ENCODE data around the gene RNASE7. TPM values are rescaled to one million over a fixed set of nuclear protein-coding genes. Genes with fewer than 3 reads are reported as not detected.
"Not testable (repeated sequence)": the region's sequence is repeated elsewhere in the genome, so short reads cannot be mapped to it uniquely, and the experiment has no call there.

RNASE7 gene
- total RNA-seq, 1 donor from 2014 or later, result not detected

DNA sequence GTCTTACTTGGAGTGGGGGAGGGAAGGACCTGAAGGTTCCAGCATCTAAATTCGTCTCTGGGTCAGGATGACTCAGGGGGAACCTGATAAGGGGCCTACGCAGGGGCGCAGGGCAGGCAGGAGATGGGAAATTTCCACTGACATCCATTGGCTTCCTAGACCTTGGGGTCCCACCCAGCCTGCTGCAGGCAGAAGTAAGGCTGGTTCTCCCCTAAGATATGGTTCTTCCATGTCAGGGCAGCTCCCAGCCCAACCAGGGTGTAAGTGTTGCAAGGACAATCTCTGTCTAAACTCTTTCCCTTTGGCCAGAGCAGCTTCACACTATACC is 15.2 kb upstream of the RNASE7 start:
- intact Hi-C loops (cut with micrococcal nuclease), result loop anchor here (5.0 kb wide), 1 partner anchor 40 kb away; no protein-coding TSS in a partner anchor
- H3K4me3 Mint-ChIP-seq, result no peak overlapping the region
- H3K27me3 Mint-ChIP-seq, result peaks cover 44% of the 10 kb centered on the region
- H3K4me1 Mint-ChIP-seq, result peaks cover 15% of the 10 kb centered on the region
- DNase-seq, result no peak
- no peak overlapping the region for H3K27ac Mint-ChIP-seq
- no peaks in the 10 kb centered on the region for H3K36me3 Mint-ChIP-seq (ENCODE audit: low read depth)
- no peaks in the 10 kb centered on the region for H3K9me3 Mint-ChIP-seq

DNA sequence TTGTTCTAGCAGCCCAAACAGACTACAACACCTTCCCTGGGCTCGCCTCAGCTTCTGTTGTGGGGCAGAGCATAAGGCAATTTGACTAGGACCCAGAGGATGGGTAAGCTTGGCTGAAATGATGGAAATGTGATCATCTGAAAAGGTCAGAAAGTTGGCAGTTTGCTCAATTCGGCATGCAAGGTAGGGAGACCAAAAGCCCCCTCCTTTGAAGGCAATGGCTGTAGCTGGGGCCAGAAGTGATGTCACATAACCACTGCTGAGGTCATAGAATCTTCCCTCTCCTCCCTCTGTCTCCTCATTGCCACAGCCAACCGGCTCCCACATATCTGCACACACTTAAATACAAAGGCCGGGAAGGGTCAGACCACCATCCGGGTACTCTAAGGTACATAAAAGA is 12.2 kb upstream of the RNASE7 start, which contains the start of gene TPPP2:
TPPP2 (plus strand) TSS at position 301 of the 400 bp plus-strand sequence. CDS start 365 bp downstream, outside the sequence.
- Mint-ChIP-seq H3K27me3 (peaks cover 23% of the 10 kb centered on the region), H3K27ac (no peak within 1 kb of the TSS), H3K9me3 (no peaks in the 10 kb centered on the region), H3K4me3 (no peak within 1 kb of the TSS), H3K36me3 (ENCODE audit: low read depth) (no peaks in the 10 kb centered on the region), H3K4me1 (peaks cover 3% of the 10 kb centered on the region)
- intact Hi-C loops (cut with micrococcal nuclease), result loop anchor here (5.0 kb wide), 1 partner anchor 37 kb away; no protein-coding TSS in a partner anchor
- DNase-seq, result no peak

DNA sequence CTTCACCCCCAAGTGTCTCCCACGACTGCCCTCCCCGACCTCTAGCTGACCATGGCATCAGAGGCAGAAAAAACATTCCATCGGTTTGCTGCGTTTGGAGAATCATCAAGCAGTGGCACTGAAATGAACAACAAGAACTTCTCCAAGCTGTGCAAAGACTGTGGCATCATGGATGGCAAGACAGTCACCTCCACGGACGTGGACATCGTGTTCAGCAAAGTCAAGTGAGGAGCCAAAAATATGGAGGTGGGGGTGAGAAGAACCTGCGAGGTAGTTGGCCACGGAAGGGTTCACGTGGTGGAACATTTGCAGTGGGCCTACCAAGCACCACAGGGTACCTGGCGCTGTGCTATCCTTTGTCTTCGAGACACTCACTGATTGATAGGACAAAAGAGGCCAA is 11.6 kb upstream of the RNASE7 start:
- peaks cover 22% of the 10 kb centered on the region for H3K27me3 Mint-ChIP-seq
- no peaks in the 10 kb centered on the region for H3K4me1 Mint-ChIP-seq
- intact Hi-C loops (cut with micrococcal nuclease), result no loop called here
- H3K27ac Mint-ChIP-seq, result no peak overlapping the region
- no peak overlapping the region for H3K4me3 Mint-ChIP-seq
- no peak for DNase-seq
- H3K9me3 Mint-ChIP-seq, result no peaks in the 10 kb centered on the region
- no peaks in the 10 kb centered on the region for H3K36me3 Mint-ChIP-seq (ENCODE audit: low read depth)

DNA sequence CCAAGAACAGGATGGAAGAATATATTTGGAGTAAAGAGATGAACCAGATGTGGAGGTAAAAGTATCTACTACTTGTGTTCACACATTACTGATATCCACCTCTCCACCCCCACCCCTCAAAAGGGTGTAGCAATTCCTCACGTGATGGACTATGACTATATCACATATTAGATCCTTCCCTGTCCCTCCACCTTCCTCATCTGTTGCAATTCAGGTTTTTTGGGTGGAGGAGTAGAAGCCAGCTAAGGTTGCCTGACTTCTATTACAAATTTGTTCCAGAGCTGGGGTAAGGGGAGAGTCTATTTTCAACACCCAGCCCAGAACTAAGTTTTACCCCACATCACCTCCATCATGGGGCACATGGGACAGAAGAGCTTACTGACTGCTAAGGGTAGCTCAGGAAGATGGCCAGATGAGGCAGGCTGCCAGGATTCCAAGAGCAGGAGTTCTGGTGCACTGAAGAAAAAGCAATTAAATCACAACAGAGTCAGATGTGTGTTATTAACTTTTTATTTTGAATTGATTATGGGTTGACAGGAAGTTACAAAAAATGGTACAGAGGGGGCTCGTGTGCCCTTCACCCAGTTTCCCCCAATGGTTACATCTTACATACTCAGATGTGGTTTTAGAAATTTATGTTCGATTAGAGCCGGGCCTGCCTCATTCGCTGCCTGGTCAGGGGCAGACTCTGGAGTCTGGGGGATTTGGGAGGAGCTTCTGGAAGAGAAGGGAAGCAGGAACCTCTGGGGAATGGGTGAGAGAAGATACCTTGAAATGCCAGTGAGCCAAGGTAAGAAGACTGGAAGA is 9.6 kb upstream of the RNASE7 start:
- H3K27ac Mint-ChIP-seq, result no peak overlapping the region
- no peaks in the 10 kb centered on the region for H3K9me3 Mint-ChIP-seq

DNA sequence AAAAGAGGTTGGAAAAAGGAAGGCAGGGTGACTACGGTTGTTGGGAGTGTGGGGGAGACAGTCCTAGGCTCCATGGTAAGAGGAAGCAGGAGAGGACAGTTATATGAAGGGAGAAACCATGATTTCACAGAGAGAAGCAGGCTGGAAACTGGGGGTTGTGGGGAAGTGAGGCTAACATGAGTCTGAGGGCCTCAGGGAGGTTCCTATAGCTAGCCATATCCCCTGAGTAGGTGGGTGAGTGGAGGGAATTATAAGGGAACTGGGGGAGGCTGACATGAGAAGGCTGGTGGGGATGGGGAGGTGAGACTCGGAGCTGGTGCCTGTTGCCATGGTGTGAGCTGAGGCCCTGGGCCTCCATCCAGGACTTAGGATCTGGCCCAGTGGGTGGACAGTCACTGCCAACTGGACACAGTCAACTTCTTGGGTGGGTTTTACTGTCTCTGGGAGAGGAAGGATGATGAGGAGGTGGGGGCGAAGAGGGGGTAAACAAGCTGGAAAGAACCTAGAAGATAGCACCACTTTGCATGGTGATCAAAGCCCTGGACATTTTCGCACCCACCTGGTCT is 8.9 kb upstream of the RNASE7 start:
- H3K4me3 Mint-ChIP-seq, result no peak overlapping the region
- no peak overlapping the region for H3K27ac Mint-ChIP-seq
- H3K36me3 Mint-ChIP-seq (ENCODE audit: low read depth), result no peaks in the 10 kb centered on the region
- no peaks in the 10 kb centered on the region for H3K4me1 Mint-ChIP-seq
- peaks cover 18% of the 10 kb centered on the region for H3K27me3 Mint-ChIP-seq
- intact Hi-C loops (cut with micrococcal nuclease), result no loop called here
- no peak for DNase-seq
- no peaks in the 10 kb centered on the region for H3K9me3 Mint-ChIP-seq

More for the DNA sequence above, 9.6 kb upstream of the RNASE7 start:
- Mint-ChIP-seq H3K4me1 (no peaks in the 10 kb centered on the region), H3K27me3 (peaks cover 15% of the 10 kb centered on the region), H3K4me3 (no peak overlapping the region), H3K36me3 (ENCODE audit: low read depth) (no peaks in the 10 kb centered on the region)
- intact Hi-C loops (cut with micrococcal nuclease), result no loop called here
- DNase-seq, result no peak

DNA sequence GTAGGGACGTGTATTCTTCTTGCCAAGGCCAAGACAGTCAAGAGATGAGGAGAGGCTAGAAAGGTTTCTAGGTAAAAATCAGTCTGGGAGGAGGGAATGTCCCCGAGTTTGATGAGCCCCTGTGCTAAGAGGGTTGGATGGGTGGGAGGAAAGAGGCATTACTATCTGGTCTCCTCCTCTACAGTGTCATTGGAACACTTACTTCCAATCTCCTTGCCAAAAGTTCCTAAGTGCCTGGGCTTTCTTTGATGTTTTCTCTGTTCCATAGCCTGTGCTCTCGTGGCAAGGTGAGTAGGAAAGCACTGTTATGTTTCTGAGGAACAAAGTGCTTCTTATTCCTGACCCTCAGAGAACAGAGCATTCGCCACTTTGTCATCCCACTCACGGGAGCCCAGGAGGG is 7.5 kb upstream of the RNASE7 start, which contains the start of gene RNASE13:
RNASE13 (minus strand) TSS at position 101 of the 400 bp plus-strand sequence. CDS start 519 bp downstream, outside the sequence.
- no peaks in the 10 kb centered on the region for H3K36me3 Mint-ChIP-seq (ENCODE audit: low read depth)
- H3K4me1 Mint-ChIP-seq, result no peaks in the 10 kb centered on the region
- no peaks in the 10 kb centered on the region for H3K9me3 Mint-ChIP-seq
- no peak for DNase-seq
- peaks cover 21% of the 10 kb centered on the region for H3K27me3 Mint-ChIP-seq
- no peak within 1 kb of the TSS for H3K4me3 Mint-ChIP-seq
- no peak within 1 kb of the TSS for H3K27ac Mint-ChIP-seq
- intact Hi-C loops (cut with micrococcal nuclease), result no loop called here

DNA sequence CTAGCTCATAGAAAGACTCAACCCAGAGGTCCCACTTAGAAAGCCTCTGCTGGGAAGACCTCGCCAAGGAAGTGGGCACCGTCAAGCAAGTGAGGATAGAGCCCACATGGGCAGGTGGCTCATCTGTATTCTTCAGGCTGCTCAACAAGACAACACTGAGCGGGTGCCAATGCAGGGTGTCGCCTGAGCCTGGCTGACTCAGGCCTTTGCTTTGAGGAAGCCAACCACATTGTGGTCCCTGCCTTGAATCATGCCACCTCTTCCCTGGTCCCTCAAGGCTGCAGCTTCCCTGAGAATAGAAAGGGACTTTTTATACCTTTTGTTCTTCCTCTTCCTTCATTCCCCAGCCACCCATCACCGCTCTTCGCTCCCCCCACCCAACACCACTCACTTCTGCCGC is 5.4 kb upstream of the RNASE7 start:
- intact Hi-C loops (cut with micrococcal nuclease), result no loop called here
- Mint-ChIP-seq H3K4me3 (no peak overlapping the region), H3K9me3 (no peaks in the 10 kb centered on the region), H3K4me1 (no peaks in the 10 kb centered on the region), H3K36me3 (ENCODE audit: low read depth) (no peaks in the 10 kb centered on the region), H3K27me3 (peaks cover 17% of the 10 kb centered on the region), H3K27ac (no peak overlapping the region)
- DNase-seq, result no peak

DNA sequence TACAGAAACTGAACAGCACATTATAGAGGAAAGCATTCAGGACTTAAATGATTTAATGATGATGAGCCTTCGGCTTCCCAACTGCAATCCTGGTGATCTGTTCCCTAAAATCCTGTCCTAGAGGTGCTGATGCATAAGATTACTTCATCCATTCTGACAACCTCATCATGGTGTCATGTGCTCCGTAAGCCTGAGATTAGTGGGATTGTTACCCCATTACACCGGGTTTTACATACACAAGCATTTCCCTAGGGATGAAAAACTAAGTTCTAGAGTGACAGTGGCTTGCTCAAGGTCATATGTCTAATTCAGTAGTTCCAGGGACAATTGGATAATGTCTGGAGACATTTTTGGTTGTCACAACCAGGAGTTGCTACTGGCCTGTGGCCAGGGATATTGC is 5.0 kb upstream of the RNASE7 start:
- no peaks in the 10 kb centered on the region for H3K36me3 Mint-ChIP-seq (ENCODE audit: low read depth)
- no peaks in the 10 kb centered on the region for H3K4me1 Mint-ChIP-seq
- no peak for DNase-seq
- H3K27ac Mint-ChIP-seq, result no peak overlapping the region
- H3K4me3 Mint-ChIP-seq, result no peak overlapping the region
- H3K27me3 Mint-ChIP-seq, result peaks cover 16% of the 10 kb centered on the region
- intact Hi-C loops (cut with micrococcal nuclease), result no loop called here
- H3K9me3 Mint-ChIP-seq, result no peaks in the 10 kb centered on the region

DNA sequence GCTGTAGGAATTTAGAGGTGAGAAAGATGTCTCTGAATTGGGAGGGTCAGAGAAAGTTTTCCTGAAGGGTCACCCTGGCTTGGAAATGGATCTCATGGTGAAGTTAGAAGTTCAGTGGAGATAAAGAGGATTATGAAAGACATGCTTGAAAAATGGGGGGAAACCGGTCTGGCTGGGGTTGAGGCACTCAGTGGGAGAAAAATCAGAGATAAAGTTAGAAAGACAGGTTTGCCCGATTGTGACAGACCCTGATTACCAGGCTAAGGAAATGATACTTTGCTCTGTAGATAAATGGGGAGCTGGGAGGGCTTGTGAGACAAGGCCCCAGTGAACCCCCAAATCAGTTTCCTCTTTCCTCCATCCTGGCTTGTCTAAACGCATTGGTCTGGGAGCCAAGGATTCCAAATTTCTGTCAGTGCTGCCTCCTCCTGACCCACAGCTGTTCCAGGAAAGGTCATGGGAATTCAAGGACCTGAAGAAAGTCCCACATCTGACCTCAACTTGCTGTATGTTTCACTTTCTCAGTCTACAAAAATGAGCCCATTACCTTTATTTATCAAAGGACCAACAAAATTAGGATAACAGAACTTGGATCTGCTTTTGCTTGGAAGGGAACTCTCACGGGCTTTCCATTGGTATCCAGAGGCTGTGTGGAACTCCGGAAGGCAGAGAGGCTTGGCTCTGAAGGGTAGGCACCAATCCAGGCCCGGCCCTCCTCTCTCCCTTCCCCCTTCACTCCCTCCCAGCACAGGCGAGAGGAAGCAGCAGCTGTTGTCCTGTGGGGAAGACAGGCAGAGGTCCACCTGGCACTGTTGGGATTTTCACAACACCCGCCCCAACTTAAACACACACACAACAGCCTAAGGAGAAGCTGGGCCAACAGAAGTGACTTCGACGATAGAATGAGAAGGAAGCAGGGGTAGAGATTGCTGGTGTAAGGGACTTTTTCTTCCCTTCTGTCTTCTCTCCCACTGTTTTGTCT is 3.4 kb upstream of the RNASE7 start:
- H3K4me1 Mint-ChIP-seq, result no peaks in the 10 kb centered on the region
- peaks cover 22% of the 10 kb centered on the region for H3K27me3 Mint-ChIP-seq
- no peak overlapping the region for H3K4me3 Mint-ChIP-seq
- no peaks in the 10 kb centered on the region for H3K36me3 Mint-ChIP-seq (ENCODE audit: low read depth)
- no peaks in the 10 kb centered on the region for H3K9me3 Mint-ChIP-seq
- DNase-seq, result no peak
- no peak overlapping the region for H3K27ac Mint-ChIP-seq
- intact Hi-C loops (cut with micrococcal nuclease), result no loop called here

DNA sequence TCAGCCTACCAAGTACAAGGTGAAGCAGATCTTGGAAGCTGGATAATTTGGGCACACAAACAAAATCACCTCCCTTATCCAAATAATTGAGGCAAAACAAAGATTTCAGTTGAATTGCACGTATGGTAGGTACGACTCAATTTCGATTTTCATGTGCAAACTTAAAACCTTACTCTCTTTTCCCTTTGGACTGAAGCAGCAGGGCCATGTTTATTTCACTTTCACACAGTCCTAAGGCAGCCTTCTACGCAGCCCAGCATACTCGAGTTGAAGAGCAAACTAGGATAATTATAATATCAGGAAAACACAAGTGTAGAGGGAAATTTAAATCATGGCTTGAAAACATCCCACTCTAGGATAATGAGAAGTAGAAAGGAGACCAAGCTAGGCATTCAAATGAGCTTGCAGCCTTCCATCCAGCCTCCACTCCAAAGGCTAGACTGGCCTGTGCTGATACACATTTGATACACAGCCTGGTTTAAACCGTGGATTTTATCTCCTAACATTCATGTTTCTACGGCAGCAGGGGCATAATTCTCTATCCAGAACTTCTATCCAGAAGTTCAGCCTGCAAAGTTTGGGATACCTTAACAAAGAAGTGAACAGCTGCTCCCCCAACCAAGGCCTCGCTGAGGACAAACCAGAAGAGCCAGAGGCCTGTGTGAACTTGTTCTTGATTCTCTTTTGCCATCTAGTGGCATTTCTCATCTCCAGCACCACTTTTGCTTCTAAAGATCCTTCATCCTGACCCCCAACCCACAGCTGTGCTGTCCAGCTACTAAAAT is 2.4 kb upstream of the RNASE7 start:
- Mint-ChIP-seq H3K27ac (no peak overlapping the region), H3K4me1 (no peaks in the 10 kb centered on the region), H3K36me3 (ENCODE audit: low read depth) (no peaks in the 10 kb centered on the region), H3K4me3 (no peak overlapping the region), H3K27me3 (peaks cover 29% of the 10 kb centered on the region), H3K9me3 (no peaks in the 10 kb centered on the region)
- DNase-seq, result peak; percentile 72
- intact Hi-C loops (cut with micrococcal nuclease), result loop anchor here (1.0 kb wide), 2 partner anchors 25 to 182 kb away; no protein-coding TSS in a partner anchor

DNA sequence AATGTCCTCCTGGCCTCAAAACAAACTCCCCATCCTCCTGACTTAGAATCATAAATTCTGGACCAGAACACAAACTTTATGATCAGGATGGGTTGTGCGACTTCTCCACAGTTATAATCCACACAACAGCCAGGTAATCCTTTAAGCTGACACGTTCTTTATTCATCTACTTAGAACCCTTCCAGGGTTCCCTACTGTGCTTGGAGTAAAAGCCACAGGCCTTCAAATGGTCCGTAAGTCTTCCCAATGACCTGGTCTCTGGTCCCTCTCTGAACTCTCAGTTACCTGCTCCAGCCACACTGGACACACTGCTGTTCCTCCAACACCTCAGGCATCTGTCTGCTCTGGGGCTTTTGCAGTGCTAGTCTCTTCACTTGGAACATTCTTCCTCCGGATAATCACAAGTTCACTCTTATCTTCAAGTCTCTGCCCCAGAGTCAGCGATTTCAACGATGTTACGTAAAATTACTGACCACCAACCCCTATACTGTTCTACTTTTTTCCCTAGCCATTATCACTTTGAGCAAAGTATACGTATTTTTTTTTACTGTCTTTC is 1.7 kb upstream of the RNASE7 start:
- Mint-ChIP-seq H3K4me1 (no peaks in the 10 kb centered on the region), H3K27ac (no peak overlapping the region), H3K9me3 (no peaks in the 10 kb centered on the region), H3K27me3 (peaks cover 33% of the 10 kb centered on the region), H3K4me3 (no peak overlapping the region), H3K36me3 (ENCODE audit: low read depth) (no peaks in the 10 kb centered on the region)
- intact Hi-C loops (cut with micrococcal nuclease), result loop anchor here (1.0 kb wide), 2 partner anchors 26 to 183 kb away; no protein-coding TSS in a partner anchor
- no peak for DNase-seq

DNA sequence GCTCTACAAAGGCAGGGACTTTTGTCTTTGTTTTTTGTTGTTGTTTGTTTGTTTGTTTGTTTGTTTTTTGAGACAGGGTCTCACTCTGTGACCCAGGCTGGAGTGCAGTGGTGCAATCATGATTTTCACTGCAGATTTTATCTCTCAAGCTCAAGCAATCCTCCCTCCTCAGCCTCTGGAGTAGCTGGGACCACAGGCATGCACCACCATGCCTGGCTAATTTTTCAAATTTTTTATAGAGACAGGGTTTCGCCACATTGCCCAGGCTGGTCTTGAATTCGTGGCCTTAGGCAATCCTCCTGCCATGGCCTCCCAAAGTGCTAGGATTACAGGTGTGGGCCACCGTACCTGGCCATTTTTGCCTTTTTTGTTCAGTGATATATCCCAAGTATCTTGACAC is 1.2 kb upstream of the RNASE7 start:
- not testable (repeated sequence) for H3K9me3 Mint-ChIP-seq

DNA sequence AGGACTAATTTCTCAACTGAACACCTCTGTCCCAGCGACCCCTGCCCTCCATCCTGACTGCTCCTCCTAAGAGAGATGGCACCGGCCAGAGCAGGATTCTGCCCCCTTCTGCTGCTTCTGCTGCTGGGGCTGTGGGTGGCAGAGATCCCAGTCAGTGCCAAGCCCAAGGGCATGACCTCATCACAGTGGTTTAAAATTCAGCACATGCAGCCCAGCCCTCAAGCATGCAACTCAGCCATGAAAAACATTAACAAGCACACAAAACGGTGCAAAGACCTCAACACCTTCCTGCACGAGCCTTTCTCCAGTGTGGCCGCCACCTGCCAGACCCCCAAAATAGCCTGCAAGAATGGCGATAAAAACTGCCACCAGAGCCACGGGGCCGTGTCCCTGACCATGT is 756 bp downstream of the RNASE7 start:
- DNase-seq, result no peak
- intact Hi-C loops (cut with micrococcal nuclease), result no loop called here
- no peaks in the 10 kb centered on the region for H3K36me3 Mint-ChIP-seq (ENCODE audit: low read depth)
- H3K4me1 Mint-ChIP-seq, result no peaks in the 10 kb centered on the region
- no peak overlapping the region for H3K4me3 Mint-ChIP-seq
- peaks cover 40% of the 10 kb centered on the region for H3K27me3 Mint-ChIP-seq
- no peak overlapping the region for H3K27ac Mint-ChIP-seq
- H3K9me3 Mint-ChIP-seq, result no peaks in the 10 kb centered on the region

More for the DNA sequence above, 1.2 kb upstream of the RNASE7 start:
- not testable (repeated sequence) for H3K36me3 Mint-ChIP-seq (ENCODE audit: low read depth); H3K4me1 Mint-ChIP-seq; DNase-seq; H3K27ac Mint-ChIP-seq; H3K4me3 Mint-ChIP-seq
- H3K27me3 Mint-ChIP-seq, result peaks cover 36% of the 10 kb centered on the region
- intact Hi-C loops (cut with micrococcal nuclease), result loop anchor here (1.0 kb wide), 2 partner anchors 27 to 184 kb away; no protein-coding TSS in a partner anchor
